Mesodermal cell (in vitro differentiated cells): ENCODE data around the gene CRIM1.

ENCODE experiments used
- H3K27ac ChIP-seq: 2 replicates; pipeline ENCODE4 v1.7.0; 2013; ENCODE audit warnings: mild to moderate bottlenecking, low read depth, low read length, moderate library complexity; ENCODE audit not compliant: severe bottlenecking
- H3K36me3 ChIP-seq: 2 replicates; pipeline ENCODE4 v1.7.1; 2013; ENCODE audit warnings: mild to moderate bottlenecking, low read length, moderate library complexity; ENCODE audit not compliant: control insufficient read depth, insufficient read depth
- H3K4me1 ChIP-seq: one replicate; pipeline ENCODE4 v1.7.1; 2013; ENCODE audit warnings: mild to moderate bottlenecking, low read length; ENCODE audit not compliant: insufficient read depth, control insufficient read depth, poor library complexity, severe bottlenecking
- H3K4me3 ChIP-seq: 2 replicates; pipeline ENCODE4 v1.7.0; 2013; ENCODE audit warnings: low read length, control low read depth, mild to moderate bottlenecking; ENCODE audit not compliant: insufficient read depth, poor library complexity, severe bottlenecking; ENCODE audit errors: extremely low read depth
- H3K9me3 ChIP-seq: 2 replicates; pipeline ENCODE4 v1.7.1; 2013; ENCODE audit warnings: mild to moderate bottlenecking, low read length, moderate library complexity; ENCODE audit not compliant: control insufficient read depth
- WGBS, 2 experiments: methylation state at CpG; one replicate each; pipeline ENCODE4 v1.1.5; 2013; ENCODE audit warnings: missing lambda C conversion rate in 2 of 2; ENCODE audit not compliant: insufficient coverage in 2 of 2; 5-methylcytosine and 5-hydroxymethylcytosine counted together

CRIM1 gene

DNA sequence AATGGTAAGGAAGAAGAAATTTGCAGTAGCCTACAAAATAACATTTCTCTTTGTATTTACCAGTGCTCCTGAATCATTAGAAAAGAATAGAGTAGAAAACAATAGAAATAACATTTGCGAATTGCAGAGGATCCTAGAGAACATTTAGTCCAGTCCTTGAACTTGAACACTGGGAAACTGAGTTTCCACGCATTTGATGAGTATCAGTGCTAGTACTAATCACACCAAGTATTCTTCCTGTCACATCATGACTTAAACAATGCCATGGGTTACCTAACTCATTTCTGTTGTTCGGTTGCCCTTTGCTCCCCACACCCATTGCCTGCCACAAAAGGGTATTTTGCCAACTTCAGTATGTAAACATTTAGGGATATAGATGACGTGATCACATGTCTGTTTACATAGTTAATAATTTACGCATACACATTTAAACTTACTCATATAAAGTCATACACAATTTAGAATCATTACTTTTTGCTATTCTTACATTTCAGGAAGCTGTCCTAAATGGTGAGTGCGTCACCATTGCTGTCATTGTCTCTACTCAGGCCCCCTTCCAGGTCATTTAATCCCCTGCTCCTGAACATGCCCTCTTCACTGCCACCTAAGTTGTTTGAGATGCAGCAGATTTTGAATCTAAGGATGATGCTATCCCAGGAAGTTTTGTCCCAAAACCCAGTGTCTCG, 42.3 kb downstream of the CRIM1 start:
- no peak overlapping the region for H3K4me3 ChIP-seq
- H3K27ac ChIP-seq, result no peak overlapping the region
- H3K9me3 ChIP-seq, result no peaks in the 10 kb centered on the region
- H3K36me3 ChIP-seq, result peaks cover 67% of the 10 kb centered on the region
- peaks cover 14% of the 10 kb centered on the region for H3K4me1 ChIP-seq
- 100% methylated on average over 2 to 4 of the region's 7 CpGs for WGBS, 2 experiments

- Histone ChIP-seq H3K4me1 (peaks cover 26% of the 10 kb centered on the region), H3K9me3 (no peaks in the 10 kb centered on the region), H3K36me3 (peaks cover 67% of the 10 kb centered on the region), H3K27ac (no peak overlapping the region), H3K4me3 (no peak overlapping the region)
- WGBS, 2 experiments, result 83 to 91% methylated on average over 2 of the region's 2 CpGs
These were observed 43.5 kb downstream of the CRIM1 start for GRCh38 chr2:36399050-36399449.

DNA sequence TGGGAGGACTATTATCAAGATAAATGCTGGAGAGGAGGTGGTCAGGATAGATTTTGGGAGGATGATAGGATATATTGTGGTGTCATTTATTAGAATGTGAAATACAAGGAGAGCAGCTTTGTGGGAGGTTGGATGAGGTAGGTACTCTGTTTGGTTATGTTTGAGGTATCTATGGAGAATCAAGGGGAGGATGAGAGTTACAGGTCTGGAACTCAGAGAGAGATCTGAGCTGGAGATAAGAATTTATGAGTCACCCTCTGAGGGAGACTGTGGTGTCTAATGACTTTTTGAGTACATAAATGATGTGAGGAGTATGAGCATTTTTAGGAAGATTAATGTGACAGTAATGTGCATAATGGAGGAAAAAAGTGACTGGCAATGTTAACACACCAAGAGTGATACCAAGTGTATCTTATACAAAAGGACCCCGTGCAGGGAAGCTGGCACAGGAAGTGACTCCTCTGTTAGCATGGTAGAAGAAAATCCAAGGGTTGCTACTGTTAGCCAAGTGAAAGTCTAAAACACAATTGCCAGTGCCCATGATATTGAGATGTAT, 48.2 kb downstream of the CRIM1 start:
- H3K4me1 ChIP-seq, result peaks cover 56% of the 10 kb centered on the region
- WGBS, 2 experiments, result 78 to 100% methylated on average over 1 of the region's 1 CpG
- H3K4me3 ChIP-seq, result no peak overlapping the region
- H3K9me3 ChIP-seq, result no peaks in the 10 kb centered on the region
- H3K36me3 ChIP-seq, result peaks cover 36% of the 10 kb centered on the region
- peak overlapping the region; percentile 6 for H3K27ac ChIP-seq

GRCh38 chr2:36404318-36404717, 48.7 kb downstream of the CRIM1 start:
- WGBS, 2 experiments, result no CpG with 5 or more reads among the region's 3 CpGs
- H3K36me3 ChIP-seq, result peaks cover 34% of the 10 kb centered on the region
- H3K27ac ChIP-seq, result no peak overlapping the region

DNA sequence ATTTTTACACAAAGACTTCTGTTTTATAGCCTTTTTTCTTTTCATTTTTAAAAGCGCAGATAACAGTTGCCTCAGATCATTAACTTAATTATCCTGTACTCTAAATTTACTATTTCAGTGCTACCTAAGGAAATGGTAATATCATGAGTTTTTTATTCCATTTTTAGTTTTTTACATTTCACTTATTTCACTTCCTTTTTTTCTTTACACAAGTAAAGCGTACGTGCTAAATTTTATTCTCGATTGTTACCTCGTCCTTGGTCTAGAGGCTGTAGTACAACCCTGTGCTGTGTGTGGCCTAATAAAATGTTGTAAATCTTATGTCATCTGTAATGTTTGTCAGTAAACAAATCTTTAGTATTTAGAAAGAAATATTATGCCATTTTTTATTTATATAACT, 49.2 kb downstream of the CRIM1 start:
- Histone ChIP-seq H3K4me1 (peaks cover 63% of the 10 kb centered on the region), H3K27ac (no peak overlapping the region), H3K4me3 (no peak overlapping the region), H3K9me3 (no peaks in the 10 kb centered on the region), H3K36me3 (peaks cover 30% of the 10 kb centered on the region)
- no CpG with 5 or more reads among the region's 5 CpGs for WGBS, 2 experiments

More at GRCh38 chr2:36404318-36404717, 48.7 kb downstream of the CRIM1 start:
- no peak overlapping the region for H3K4me3 ChIP-seq
- peaks cover 59% of the 10 kb centered on the region for H3K4me1 ChIP-seq
- H3K9me3 ChIP-seq, result no peaks in the 10 kb centered on the region

DNA sequence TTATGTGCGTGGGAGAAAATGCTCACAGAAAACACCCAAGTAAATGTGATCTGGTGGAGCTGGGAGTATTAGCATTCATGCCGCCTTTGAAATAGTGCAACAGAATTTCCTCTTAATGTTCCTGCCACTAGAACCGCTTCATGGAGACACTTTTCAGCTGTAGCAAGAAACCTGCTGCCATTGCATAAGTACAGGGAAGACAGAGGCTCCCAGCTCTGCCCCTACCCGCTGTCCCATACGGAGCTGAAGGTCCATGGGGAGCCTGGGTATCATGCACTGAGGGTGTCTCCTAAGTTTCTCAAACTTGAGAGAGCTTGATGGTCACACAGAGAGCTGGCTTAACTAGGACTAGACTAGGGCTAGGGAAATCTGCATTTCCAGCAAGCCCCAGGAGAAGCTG, 49.6 kb downstream of the CRIM1 start:
- peaks cover 26% of the 10 kb centered on the region for H3K36me3 ChIP-seq
- H3K4me1 ChIP-seq, result peaks cover 66% of the 10 kb centered on the region
- no peaks in the 10 kb centered on the region for H3K9me3 ChIP-seq
- no peak overlapping the region for H3K27ac ChIP-seq
- WGBS, 2 experiments, result 80 to 89% methylated on average over 3 to 4 of the region's 5 CpGs
- no peak overlapping the region for H3K4me3 ChIP-seq

GRCh38 chr2:36406296-36406695, 50.7 kb downstream of the CRIM1 start:
- WGBS, 2 experiments, result 95 to 96% methylated on average over 3 of the region's 3 CpGs
- H3K9me3 ChIP-seq, result no peaks in the 10 kb centered on the region
- peaks cover 17% of the 10 kb centered on the region for H3K36me3 ChIP-seq
- H3K4me3 ChIP-seq, result no peak overlapping the region
- no peak overlapping the region for H3K27ac ChIP-seq
- H3K4me1 ChIP-seq, result peaks cover 66% of the 10 kb centered on the region

DNA sequence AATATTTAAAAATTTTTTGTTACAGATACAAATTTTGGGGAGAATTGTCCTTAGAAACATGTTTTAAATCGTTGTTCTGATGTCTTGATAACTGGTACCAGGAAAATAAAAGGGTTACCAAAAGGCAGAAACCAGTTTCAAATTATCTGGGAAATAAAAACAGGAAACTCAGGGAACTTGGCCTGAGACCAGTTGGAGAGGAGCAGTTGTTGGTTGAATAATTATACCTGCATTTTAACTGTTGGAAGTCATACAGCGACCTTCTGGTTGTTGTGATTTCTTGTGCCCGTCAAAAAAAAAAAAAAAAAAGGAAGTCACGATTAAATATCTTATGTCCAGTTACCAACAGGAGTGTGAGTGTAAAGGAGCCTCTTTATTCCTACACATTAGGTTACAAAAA, 51.8 kb downstream of the CRIM1 start:
- H3K9me3 ChIP-seq, result no peaks in the 10 kb centered on the region
- peaks cover 70% of the 10 kb centered on the region for H3K4me1 ChIP-seq
- H3K36me3 ChIP-seq, result peaks cover 6% of the 10 kb centered on the region
- WGBS, 2 experiments, result 80 to 100% methylated on average over 2 to 3 of the region's 4 CpGs
- H3K27ac ChIP-seq, result no peak overlapping the region
- H3K4me3 ChIP-seq, result no peak overlapping the region

DNA sequence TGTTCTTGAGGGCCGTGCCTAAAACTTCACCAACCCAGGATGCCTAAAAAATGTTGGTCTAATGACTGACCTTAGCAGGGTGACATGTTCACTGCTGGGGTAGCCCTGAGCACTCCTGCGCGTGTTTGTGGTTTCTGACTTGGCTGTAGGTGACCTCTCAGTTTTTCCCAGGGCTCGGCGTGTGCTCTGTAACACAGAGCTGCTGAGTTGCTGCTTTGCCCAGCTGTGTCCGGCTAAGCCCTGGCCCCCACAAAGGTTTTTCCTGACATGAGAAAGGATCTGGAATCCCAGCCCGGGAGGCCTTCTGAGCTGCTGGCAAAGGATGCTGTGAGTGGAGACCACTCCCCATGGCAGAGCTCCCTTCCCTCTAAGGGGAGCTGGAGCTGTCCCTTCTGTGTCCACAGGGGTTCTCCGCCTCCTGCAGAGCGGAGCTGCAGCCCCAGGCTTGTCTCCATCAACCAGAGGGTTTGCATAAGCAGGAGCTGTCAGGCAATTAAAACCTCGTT, 52.7 kb downstream of the CRIM1 start:
- 58 to 61% methylated on average over 8 to 10 of the region's 10 CpGs for WGBS, 2 experiments
- Histone ChIP-seq H3K4me1 (peaks cover 68% of the 10 kb centered on the region), H3K27ac (no peak overlapping the region), H3K4me3 (no peak overlapping the region), H3K36me3 (peaks cover 4% of the 10 kb centered on the region), H3K9me3 (no peaks in the 10 kb centered on the region)

DNA sequence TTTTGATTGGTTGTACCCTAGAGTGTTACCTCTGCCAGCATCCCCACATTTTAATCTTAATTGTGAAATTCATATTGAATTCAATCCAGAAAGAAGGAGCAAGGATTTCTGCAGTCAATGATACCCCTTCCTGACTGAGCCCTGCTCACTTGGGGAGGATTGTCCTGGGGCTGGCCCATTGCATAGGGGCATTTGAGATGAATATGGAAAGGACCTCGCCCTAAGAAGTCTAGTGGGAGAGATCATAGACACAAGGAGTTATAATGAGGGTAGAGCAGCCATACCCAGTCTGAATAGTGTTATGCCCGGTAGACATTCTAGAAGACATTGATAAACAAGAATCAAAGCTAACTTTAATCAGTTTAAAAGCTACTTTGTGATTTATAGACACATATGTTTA, 53.8 kb downstream of the CRIM1 start:
- H3K27ac ChIP-seq, result no peak overlapping the region
- H3K4me3 ChIP-seq, result no peak overlapping the region
- H3K4me1 ChIP-seq, result peaks cover 62% of the 10 kb centered on the region
- H3K36me3 ChIP-seq, result peaks cover 11% of the 10 kb centered on the region
- WGBS, 2 experiments, result 88% methylated on average over 1 of the region's 2 CpGs; no CpG with 5 or more reads in 1 of the 2 experiments
- no peaks in the 10 kb centered on the region for H3K9me3 ChIP-seq

GRCh38 chr2:36409935-36410334, 54.4 kb downstream of the CRIM1 start:
- 47 to 88% methylated on average over 2 of the region's 4 CpGs for WGBS, 2 experiments
- Histone ChIP-seq H3K4me1 (peaks cover 57% of the 10 kb centered on the region), H3K9me3 (no peaks in the 10 kb centered on the region), H3K27ac (no peak overlapping the region), H3K36me3 (peaks cover 11% of the 10 kb centered on the region), H3K4me3 (no peak overlapping the region)
